Activated T-cell treated with anti-CD3 and anti-CD28 coated beads, Interleukin-2, amount 50 U/mL, for 1 hour (primary cell): ENCODE data around the gene IL1RN.
"Not testable (repeated sequence)": the region's sequence is repeated elsewhere in the genome, so short reads cannot be mapped to it uniquely, and the experiment has no call there.

Experiments used
- DNase-seq: peaks from one replicate; pipeline ENCODE4 v3.0.0-alpha.2; 2020

IL1RN gene, protein sequence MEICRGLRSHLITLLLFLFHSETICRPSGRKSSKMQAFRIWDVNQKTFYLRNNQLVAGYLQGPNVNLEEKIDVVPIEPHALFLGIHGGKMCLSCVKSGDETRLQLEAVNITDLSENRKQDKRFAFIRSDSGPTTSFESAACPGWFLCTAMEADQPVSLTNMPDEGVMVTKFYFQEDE

DNA sequence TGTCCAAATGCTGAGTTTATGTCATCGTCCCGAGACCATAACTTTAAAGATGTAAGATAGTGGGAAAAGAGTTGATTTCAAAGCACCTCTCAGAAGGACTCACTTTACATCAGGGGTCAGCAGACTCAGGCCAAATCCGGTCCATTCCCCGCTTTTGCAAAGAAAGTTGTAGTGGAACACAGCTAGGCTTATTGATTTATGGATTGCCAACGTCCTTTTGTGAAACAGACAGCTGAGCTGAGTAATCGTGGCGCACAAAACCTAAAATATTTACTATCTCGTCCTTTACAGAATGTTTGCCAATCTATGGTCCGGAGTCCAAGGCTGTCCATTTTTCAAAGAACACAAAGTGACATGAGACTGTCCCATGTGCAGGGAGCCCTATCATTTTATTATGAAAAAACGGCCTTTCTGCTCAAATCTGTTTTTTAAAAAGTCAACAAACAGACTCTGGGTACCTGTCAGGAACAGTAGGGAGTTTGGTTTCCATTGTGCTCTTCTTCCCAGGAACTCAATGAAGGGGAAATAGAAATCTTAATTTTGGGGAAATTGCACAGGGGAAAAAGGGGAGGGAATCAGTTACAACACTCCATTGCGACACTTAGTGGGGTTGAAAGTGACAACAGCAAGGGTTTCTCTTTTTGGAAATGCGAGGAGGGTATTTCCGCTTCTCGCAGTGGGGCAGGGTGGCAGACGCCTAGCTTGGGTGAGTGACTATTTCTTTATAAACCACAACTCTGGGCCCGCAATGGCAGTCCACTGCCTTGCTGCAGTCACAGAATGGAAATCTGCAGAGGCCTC, at the start of gene IL1RN:
TSS of gene IL1RN (plus strand) at position 754 of the 801 bp plus-strand sequence. CDS start at position 781, 27 bp downstream.
- DNase-seq, result no peak

DNA sequence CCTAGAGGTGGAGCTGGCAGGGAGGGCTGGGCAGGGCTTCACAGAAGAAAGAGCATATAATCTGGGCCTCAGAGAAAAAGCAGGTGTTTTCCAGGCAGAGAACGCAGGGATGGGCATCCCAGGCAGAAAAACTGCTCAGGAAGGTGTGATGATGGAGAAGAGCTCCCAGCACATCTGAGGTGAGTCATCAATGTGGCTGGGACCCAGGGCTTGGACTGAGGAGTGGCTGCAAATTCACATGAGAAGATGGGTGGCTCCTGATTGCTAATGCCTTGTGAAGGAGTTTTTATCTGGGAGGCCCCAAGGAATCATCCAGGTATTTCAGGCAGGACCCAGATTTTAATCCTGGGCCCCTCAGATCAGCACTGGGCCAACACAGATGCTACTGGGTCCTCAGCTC, 49.5 kb upstream of the IL1RN start:
- no peak for DNase-seq

DNA sequence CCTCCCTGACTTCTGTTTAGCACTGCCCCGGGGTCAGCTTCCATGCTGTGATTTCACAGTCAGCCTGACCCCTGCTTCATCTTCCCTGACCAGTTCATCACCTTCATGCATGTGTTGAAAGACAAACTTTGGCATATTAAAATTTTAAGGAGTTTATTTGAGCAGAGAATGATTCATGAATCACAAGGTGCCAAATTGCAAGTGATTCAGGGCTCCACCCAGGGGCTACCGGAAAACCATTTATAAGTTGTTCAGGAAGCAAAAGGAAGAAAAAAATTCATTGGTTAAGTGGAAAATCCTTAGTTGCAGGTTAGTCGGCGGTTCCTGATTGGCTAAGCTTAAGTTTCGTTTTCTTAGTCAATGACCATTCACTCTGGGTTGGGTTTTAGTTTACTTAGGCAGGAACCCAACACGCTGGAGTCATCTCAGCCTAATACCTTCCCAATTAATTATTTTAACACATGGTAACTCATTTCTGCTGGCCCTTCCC, 49.0 kb upstream of the IL1RN start:
- DNase-seq, result no peak

DNA sequence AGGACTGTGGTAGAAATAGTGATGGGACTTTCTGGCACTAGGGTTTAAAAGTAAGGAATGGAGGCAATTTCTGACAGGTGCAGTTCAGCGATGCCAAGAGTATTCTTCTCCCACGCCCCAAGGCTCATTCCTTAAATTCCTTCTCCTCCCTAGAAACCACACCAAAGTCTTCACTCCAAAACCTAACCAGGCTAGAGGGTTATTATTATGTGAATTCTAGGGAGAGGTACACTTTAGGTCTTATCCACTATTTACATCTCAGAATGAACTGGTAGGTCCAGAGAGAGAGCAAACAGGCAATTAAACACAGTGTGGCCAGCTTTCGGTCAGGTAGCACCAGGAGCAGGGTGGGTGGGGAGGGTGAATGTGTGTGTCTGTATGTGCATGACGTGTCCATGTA, 48.3 kb upstream of the IL1RN start:
- DNase-seq, result no peak

DNA sequence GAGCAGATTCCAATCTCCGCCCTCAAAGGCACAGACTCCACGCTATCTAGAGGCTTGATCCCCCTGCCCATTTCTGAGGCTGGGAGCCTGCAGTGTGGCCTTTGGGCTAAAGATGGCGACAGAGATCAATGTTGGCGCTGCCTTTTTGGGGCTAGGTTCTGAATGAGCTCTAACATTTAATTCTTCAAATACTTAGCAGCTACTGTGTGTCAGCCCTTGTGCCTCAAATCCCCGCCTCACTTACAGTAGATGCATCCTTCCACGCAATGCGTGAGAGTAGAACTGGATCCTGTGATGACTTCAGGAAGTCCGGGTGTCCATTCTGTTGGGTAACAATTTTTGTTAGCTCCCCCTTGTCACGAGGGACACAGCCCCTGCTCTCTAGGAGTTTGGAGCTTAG, 47.3 kb upstream of the IL1RN start:
- DNase-seq, result peak; percentile 52

DNA sequence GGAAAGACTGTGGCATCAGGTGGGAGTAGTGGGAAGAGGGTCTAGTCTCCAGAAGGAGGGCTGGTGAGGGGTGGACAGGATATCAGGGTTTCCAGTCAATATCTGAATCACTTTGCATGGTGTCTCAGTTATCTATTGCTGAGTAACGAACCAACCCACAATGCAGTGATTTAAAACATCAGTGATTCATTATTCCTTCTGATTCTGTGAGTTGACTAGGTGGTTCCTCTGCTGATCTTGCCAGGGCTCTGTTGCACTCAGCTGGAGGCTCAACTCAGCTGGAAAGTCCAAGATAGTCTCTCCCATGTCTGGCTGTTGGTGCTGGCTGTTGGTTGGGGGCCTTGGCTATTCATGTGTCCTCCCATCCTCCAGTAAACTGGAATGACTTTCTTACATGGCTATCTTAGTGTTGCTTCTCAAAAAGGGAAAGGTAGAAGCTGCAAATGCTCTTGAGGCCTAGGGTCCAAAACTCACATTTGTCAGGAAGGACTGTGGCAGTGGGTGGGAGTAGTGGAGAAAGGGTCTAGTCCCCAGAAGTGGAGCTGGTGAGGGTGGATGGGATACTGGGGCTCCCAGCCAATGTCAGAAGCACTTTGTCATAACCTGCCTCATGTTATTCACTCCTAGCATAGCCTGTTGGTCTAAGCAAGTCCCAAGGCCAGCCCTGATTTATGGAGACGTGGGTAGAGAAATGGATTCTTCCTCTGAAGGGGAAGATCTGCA, 45.7 kb upstream of the IL1RN start:
- DNase-seq, result no peak

DNA sequence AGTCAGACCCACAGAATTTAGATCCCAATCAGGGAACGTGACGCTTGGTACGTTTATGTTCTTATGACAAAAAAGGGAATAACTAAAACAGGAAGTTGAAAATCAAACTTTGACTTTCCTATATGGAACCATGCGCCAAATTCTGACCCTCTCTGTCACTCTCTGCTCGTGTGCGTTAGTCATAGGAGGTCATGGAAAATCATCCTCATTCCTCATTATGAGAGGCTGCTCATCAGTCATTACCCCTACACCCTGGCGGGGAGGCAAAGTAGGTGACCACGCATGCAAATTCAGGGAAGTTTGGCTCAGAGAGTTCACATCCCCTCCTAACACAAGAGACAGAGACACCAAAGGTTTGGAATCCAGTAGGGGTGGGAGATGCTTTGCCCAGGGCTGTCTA, 44.1 kb upstream of the IL1RN start:
- no peak for DNase-seq

DNA sequence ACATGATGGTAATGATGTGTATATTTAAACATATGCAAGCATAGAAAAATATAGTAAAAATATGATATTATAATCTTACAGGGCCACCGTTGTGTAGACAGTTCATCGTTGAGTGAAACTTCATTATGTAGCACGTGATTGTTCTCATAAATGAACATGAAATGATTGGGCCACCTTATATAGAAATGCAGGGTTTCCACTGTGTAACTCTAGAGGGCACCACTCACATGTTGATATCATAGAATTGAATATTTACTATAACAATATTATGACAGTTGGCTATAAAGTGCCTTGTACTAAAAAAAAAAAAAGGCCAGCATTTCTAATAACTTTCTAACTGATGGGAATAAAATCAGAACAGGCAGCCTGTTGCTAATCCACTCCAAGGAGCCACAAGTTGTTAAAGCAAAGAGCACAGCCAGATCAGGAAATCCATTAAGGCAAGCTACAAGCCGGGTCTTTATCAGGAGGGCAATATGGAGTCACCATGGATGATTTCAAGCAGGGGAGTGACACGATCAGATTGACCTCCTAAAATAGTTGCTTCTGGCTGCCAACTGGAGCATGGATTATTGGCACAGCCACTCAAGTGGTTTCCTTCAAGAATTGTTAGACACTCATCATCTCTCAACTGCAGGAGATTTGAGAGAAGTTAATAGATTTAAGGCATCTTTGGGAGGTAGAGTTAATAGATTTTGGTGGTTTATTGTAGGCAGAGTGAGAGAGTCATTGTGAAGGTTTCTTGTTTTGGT, 43.0 kb upstream of the IL1RN start:
- DNase-seq, result no peak

DNA sequence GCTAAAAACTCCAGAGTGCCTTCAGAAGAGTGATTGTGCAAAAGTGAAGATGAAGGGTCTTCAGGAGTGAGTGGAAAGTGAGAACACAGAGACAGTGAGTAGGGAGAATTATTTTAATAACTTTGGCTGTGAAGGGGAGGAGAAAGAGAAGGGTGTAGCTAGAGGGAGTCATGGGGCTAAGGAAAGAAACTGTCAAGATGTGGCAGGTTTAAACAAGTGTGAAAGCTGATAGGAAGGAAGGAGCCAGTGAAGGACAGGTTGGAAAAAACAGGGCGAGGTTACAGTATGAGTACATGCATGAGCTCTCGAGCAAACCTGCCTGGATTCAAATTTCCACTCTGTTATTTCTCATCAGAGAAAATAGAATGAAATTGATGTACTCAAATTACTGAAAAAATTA, 41.9 kb upstream of the IL1RN start:
- no peak for DNase-seq

DNA sequence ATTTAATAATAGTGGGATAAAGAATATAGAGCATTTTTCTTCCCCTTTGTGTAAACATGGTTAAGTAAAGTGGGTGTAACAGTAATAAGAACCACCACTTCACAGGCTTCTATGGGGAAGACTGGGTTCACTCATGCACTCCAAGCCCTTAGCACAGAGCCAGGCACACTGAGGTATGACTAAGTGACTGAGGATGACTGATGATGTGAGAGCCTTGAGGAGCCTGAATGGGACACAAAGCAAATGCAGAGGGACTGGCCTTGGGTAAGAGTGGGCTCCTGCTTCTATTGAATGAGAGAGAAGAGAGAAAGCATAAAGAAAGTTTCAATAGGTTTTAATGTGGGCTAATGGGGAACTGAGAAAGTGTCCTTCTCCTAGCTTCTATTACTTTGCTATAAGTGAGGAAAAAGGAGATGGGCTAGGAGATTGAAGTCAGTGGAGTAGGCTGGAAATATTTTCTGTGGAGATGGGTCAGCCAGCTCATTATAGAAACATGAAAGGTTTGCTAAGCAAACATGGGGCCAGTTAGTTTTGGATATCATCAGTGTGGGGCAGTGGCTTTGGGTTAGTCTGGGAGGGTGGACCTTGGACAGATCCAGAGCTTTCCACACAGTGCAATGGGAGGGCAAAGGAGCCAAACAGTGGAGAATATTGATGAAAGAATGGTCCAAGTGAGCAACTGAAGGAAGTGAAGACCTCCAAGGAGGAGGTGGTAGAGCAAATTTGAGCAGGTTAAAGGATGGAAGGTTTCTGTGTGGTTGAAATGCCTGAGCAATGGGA, 39.0 kb upstream of the IL1RN start:
- DNase-seq, result no peak

DNA sequence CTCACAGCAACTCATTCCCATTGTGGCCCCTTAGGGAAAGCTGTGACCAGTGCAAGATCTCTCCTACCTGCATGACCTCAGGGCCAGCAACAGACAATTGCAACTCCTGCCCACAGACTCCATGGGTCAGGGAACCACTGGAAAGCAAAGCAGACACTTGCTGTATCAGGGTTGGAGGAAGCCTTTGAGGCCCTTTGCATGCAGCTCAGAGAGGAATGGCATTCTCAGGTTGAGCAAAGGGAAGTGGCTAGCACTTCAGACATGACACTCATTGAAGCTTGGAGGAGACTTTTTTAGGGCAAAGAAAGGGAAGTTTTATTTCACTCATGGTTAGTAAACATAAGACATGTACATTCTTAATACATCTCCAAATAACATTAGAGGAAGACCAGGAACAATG, 37.5 kb upstream of the IL1RN start:
- DNase-seq, result no peak

DNA sequence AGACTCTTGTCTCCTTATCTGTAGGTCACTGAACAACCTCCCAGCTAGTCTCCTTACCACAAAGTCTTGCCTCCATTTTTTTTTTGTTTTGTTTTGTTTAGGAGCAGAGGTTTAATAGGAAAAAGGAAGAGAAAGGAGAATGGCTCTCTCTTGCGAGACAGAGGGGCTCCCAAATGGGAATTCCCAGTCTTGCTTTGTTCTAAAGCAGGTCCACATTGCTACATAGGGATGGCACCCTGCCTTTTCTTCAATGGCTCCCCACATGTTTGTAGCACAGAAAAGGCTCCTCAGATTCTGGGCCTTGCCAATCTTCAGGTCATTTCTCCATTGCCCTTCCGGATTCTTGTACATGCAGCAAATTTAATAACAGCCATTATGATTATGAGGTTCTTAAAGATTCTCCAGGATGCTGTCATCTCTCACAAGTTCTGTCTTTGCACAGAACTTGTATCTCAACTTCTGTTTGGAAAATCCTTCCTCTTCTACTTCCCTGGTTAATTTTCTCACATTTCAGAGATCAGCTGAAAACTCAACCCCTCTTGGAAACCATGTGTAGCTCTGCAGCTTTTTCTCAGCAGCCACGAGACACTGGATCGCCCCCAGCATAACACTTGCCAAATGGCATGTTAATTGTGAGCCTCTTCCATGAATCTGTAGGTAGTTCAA, 36.0 kb upstream of the IL1RN start:
- DNase-seq, result no peak

DNA sequence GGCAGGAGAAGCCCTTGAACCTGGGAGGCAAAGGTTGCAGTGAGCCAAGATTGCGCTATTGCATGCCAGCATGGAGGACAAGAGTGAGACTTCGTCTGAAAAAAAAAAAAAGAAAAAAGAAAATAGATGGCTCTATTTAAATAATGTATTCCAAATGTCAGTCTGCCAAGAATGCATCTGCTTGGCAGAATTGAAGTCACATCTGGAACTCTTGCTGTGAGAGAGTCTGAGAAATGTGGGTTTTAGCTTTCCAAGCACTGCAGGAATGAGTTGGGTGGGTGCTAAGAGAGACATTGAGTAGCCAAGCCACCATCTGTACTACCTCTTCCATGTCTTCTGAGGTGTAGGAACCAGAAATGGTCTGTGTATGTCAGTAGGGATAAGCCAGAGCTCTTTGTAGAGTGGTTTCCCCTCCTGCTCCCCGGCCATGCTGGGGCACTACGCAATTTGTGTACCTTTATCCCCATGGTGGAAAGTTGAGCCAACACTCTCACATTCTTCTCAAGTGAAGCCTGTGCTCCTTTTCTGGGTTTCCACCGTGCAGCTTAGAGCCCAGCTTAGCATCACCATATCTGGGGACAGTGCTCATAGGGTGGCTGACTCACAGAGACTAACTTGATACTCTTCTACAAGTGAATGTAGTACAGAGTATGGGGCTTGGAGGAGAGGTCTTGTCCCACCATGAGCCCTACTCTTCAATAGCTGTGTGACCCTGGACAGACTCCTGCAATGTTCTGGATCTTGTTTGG, 34.4 kb upstream of the IL1RN start:
- DNase-seq, result no peak

DNA sequence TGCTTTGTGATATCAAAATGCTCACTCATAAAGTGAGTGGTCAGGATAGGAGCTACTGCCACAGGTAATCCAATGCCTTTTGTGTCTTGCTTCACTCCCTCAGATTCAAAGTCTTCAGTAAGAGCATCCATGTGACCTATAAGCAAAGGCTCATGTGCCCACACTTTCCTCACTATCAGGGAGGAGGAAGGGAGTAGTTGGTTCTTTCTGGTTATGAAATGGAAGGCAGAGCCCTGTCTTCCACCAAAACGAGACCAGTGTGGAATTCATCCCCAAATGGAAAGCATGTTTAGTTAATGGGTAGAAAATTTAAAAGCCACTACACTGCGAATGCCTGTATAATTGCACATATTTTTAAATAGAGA, 33.8 kb upstream of the IL1RN start:
- no peak for DNase-seq

DNA sequence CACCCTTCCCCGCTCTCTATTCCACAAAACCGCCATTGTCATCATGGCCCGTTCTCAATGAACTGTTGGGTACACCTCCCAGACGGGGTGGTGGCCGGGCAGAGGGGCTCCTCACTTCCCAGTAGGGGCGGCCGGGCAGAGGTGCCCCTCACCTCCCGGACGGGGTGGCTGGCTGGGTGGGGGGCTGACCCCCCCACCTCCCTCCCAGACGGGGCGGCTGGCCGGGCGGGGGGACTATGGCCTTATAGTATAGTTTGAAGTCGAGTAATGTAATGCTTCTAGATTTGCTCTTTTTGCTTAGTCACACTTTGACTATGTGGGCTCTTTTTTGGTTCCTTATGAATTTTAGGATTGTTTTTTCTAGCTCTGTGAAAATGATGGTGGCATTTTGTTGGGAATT, 31.1 kb upstream of the IL1RN start:
- DNase-seq, result not testable (repeated sequence)

DNA sequence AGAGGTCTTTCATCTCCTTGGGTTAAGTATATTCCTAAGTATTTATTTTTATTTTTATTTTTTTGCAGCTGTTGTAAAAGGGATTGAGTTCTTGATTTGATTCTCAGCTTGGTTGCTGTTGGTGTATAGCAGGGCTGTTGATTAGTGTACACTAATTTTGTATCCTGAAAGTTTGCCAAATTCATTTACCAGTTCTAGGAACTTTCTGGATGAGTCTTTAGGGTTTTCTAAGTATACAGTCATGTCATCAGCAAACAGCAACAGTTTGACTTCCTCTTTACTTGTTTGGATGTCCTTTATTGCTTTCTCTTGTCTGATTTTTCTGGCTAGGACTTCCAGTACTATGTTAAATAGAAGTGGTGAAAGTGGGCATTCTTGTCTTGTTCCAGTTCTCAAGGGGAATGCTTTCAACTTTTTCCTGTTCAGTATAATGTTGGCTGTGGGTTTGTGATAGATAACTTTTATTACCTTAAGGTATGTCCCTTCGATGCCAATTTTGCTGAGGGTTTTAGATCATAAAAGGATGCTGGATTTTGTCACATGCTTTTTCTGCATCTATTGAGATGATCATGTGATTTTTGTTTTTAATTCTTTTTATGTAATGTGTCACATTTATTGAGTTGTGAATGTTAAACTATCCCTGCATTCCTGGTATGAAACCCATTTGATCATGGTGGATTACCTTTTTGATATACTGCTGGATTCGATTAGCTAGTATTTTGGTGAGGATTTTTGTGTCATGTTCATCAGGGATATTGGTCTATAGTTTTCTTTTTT, 30.4 kb upstream of the IL1RN start:
- not testable (repeated sequence) for DNase-seq

DNA sequence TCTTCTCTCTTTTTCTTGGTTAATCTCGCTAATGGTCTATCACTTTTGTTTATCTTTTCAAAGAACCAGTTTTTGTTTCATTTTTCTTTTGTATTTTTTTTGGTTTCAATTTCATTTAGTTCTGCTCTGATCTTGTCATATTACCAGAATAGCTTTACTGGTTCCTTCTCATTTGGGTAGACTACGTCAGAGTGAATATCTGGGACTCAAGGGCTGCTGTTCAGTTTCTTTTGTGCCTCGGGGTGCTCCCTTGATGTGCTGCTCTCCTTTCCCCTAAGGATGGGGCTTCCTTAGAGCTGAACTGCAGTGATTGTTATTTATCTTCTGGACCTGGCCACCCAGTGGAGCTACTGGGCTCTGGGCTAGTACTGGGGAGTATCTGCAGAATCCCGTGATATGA, 29.4 kb upstream of the IL1RN start:
- DNase-seq, result no peak

DNA sequence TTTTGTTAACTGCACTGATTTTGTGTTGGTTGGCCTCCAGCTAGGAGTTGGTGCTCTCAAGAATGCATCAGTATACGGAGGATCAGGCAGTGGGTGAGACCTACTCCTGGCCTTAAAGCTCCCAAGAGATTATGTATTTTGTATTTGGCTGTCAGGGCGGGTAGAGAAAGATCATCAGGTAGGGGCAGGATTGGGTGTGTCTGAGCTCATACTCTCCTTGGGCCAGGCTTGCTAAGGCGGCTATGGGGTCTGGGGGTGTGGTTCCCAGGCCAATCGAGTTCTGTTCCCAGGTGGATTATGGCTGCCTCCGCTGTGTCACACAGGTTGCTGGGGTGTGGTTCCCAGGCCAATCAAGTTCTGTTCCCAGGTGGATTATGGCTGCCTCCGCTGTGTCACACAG, 28.9 kb upstream of the IL1RN start:
- DNase-seq, result no peak

DNA sequence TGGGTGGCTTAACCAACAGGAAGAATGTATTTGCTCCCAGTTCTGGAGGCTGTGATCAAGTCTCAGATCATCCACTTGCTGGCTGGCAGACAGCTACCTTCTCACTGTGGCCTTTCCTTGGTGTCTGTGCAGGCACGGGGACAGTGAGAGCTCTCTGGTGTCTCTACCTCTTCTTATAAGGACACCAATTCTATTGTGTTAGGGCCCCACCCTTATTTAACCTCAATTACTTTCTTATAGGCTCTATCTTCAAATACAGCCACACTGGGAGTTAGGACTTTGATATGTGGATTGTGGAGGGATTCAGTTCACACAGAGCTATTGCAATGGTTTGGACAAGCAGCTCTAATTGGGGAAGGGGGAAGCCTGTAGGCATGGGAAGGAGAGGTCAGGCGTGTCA, 25.3 kb upstream of the IL1RN start:
- DNase-seq, result no peak

DNA sequence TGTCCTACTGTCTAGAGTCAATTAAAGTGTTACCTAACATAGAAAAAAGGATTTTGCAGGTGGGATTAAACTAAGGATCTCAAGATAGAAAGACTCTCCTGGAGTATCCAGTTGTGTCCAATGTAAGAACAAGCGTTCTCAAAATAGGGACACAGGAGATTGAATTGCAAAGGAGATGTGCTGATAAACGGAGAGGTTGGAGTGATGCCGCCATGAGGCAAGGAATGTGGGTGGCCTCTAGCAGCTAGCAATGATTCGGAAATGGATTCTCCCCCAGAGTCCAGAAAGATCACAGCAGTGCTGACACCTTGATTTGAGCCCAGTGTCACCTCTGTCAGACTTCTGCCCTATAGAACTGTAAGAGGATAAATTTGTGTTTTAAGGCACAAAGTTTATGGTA, 24.1 kb upstream of the IL1RN start:
- no peak for DNase-seq
